ENCODE results near the gene PIAS4.
A peak's percentile ranks its signal among the peaks of the same experiment; 100 is the strongest.

PIAS4 gene

GRCh38 chr19:4064149-4064495 is 56.6 kb downstream of the PIAS4 start (continued):
- no peak for TF ChIP-seq ZNF423 (tag by site-specific recombination; IDR thresholded peaks at IDR 0.05)
- peak; percentile 46; the same call in 1 of the 2 replicates for TF ChIP-seq GLIS1 (tag by site-specific recombination; IDR thresholded peaks at IDR 0.05)

GRCh38 chr19:4064496-4065260 is 57.1 kb downstream of the PIAS4 start:
- POLR2A ChIA-PET = interaction anchor here (1.8 kb wide), 1 partner anchor 79 kb away, joined by 6 read pairs; the partner anchor contains the start of gene EEF2
- CTCF ChIA-PET = interaction anchor here (0.5 kb wide), 1 partner anchor 200 kb away, joined by 4 read pairs; no protein-coding TSS in a partner anchor
- H3K4me1 ChIP-seq (ENCODE audit: control insufficient read depth, insufficient read depth, low read length) = peaks cover 4% of the 10 kb centered on the region; the same call in 1 of the 2 replicates
- H3K27ac ChIP-seq (ENCODE audit: extremely low read depth, low read depth, low read length) = peak overlapping the region; percentile 96
- H3K9me3 ChIP-seq (ENCODE audit: control insufficient read depth, insufficient read depth, low read depth, low read length) = no peaks in the 10 kb centered on the region
- peaks cover 0 to 21% of the 10 kb centered on the region in 2 experiments; a peak in 1 of 3 replicates for H3K36me3 ChIP-seq (ENCODE audit: control insufficient read depth in 2 of 2, insufficient read depth in 1 of 2, low read length in 2 of 2)
- peak overlapping the region; percentile 53 for H3K4me3 ChIP-seq (ENCODE audit: low read depth, low read length)
- no peak for TF ChIP-seq ATF2 (tag by site-specific recombination; IDR thresholded peaks at IDR 0.05; ENCODE audit: low read depth)
- peak; percentile 54 for TF ChIP-seq ZBTB10 (tag by site-specific recombination; IDR thresholded peaks at IDR 0.05)
- TF ChIP-seq HOXD13 (CRISPR knock-in tag; IDR thresholded peaks at IDR 0.05; ENCODE audit: borderline replicate concordance) = no peak
- peak; percentile 94 for TF ChIP-seq PATZ1 (tag by site-specific recombination; IDR thresholded peaks at IDR 0.05)
- no peak for TF ChIP-seq ZFP37 (tag by site-specific recombination; IDR thresholded peaks at IDR 0.05)
- TF ChIP-seq RBAK (tag by site-specific recombination; IDR thresholded peaks at IDR 0.05) = no peak
- peak; percentile 87 for TF ChIP-seq KLF1 (tag by site-specific recombination; IDR thresholded peaks at IDR 0.05)
- TF ChIP-seq SP3 (tag by site-specific recombination; IDR thresholded peaks at IDR 0.05) = peak; percentile 23; the same call in 1 of the 2 replicates
- peak; percentile 83 for TF ChIP-seq REST (tag by site-specific recombination; IDR thresholded peaks at IDR 0.05)
- no peak for TF ChIP-seq HOXA7 (CRISPR knock-in tag; IDR thresholded peaks at IDR 0.05; ENCODE audit: borderline replicate concordance)
- TF ChIP-seq ZNF362 (tag by site-specific recombination; IDR thresholded peaks at IDR 0.05) = no peak
- TF ChIP-seq ZFP3 (tag by site-specific recombination; IDR thresholded peaks at IDR 0.05; ENCODE audit: low read depth) = no peak
- 0 out of 2 replicates have a peak, but pooled peaks have one; percentile 19 for TF ChIP-seq KLF10 (tag by site-specific recombination; IDR thresholded peaks at IDR 0.05)
- peak; percentile 37; the same call in 1 of the 2 replicates for TF ChIP-seq KLF8 (tag by site-specific recombination; IDR thresholded peaks at IDR 0.05)
- TF ChIP-seq MYNN (tag by site-specific recombination; IDR thresholded peaks at IDR 0.05; ENCODE audit: borderline replicate concordance) = no peak
- no peak for TF ChIP-seq ZNF26 (tag by site-specific recombination; IDR thresholded peaks at IDR 0.05)
- TF ChIP-seq ZNF621 (tag by site-specific recombination; IDR thresholded peaks at IDR 0.05) = no peak
- TF ChIP-seq ZNF501 (tag by site-specific recombination; IDR thresholded peaks at IDR 0.05) = no peak
- no peak for TF ChIP-seq WT1 (tag by site-specific recombination; IDR thresholded peaks at IDR 0.05)
- TF ChIP-seq ZNF792 (tag by site-specific recombination; IDR thresholded peaks at IDR 0.05) = 0 out of 2 replicates have a peak, but pooled peaks have one; percentile 59
- TF ChIP-seq KLF9 (tag by site-specific recombination; IDR thresholded peaks at IDR 0.05; ENCODE audit: low read depth) = peak; percentile 26; the same call in 1 of the 2 replicates

All from HEK293 (cell line).